ENCODE measurements around the gene DPP3.

DPP3 gene

GRCh38 chr11:66443602-66444001, 36.6 kb upstream of the DPP3 start:
- TF ChIP-seq CTCF (IDR thresholded peaks at IDR 0.05; ENCODE audit: low read depth, low read length) = no peak
- DNase-seq (ENCODE audit: extremely low read depth, low read depth) = peak; percentile 39

DNA sequence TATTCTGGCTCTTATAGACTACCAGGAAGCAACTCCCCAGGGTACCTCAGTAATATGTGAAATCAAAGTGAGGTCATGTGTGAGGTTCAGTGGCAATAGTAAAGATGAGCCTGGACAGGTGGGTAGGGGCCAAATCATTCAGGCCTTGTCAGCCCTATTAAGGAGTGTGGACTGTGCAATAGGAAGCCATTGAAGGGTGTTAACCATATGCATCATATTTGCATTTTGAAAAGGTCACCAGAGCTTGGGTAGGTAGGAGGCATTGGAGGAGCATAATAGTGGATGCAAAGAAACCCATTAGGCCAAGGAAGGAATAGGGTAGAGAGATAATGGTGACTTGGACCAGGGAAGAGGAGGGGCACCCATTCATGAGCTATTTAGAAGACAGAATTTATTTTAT, 33.2 kb upstream of the DPP3 start:
- TF ChIP-seq CTCF (IDR thresholded peaks at IDR 0.05; ENCODE audit: low read depth, low read length) = no peak
- DNase-seq (ENCODE audit: extremely low read depth, low read depth) = no peak

DNA sequence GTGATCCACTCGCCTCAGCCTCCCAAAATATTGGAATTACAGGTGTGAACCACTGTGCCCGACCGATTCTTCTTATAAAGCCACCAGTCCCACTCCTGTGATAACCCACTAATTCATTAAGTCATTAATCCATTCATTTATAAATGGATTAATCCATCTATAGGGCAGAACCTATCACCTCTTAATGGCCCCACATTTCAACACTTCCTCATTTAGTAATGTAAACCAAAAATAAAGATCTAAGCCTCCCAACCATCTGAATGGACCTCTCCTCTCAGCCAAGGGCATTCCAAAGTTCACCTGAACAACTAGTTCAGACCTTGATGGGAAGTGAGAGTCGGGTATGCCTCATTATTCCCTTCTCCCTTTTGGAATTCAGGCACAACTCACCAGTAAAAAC, 31.7 kb upstream of the DPP3 start:
- DNase-seq (ENCODE audit: extremely low read depth, low read depth) = no peak
- TF ChIP-seq CTCF (IDR thresholded peaks at IDR 0.05; ENCODE audit: low read depth, low read length) = no peak

DNA sequence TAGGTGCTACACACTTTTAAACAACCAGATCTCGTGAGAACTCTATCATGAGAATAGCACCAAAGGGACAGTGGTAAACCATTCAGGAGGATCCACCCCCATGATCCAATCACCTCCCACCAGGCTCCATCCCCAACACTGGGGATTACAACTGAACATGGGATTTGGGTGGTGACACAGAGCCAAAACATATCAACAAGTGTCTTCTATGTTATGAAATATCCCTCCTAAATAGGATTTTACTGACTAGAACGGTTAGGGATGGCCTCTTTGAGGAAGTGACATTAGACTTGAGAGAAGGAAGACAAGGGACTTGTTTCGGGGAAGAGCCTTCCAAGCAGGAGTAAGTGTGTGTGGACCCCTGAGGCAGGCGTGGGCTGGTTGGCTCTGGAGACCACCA, 29.7 kb upstream of the DPP3 start:
- TF ChIP-seq CTCF (IDR thresholded peaks at IDR 0.05; ENCODE audit: low read depth, low read length) = no peak
- no peak for DNase-seq (ENCODE audit: extremely low read depth, low read depth)

DNA sequence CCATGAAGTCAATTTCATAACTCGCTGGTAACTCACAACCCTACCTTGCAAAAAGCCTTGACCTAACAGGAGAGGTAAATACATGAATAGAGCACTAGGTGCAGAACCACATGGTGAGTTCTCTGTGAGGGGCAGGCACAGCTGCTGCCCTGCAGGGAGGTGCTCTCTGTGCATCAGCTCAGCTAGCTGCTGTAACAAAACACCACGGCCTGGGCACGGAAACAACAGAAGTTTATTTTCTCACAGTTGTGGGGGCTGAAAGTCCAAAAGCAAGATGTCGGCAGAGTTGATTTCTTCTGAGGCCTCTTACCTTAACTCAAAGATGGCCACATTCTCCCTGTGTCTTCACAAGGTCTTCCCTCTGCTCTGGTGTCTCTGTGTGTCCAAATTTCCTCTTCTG, 28.6 kb upstream of the DPP3 start:
- no peak for DNase-seq (ENCODE audit: extremely low read depth, low read depth)
- TF ChIP-seq CTCF (IDR thresholded peaks at IDR 0.05; ENCODE audit: low read depth, low read length) = no peak

DNA sequence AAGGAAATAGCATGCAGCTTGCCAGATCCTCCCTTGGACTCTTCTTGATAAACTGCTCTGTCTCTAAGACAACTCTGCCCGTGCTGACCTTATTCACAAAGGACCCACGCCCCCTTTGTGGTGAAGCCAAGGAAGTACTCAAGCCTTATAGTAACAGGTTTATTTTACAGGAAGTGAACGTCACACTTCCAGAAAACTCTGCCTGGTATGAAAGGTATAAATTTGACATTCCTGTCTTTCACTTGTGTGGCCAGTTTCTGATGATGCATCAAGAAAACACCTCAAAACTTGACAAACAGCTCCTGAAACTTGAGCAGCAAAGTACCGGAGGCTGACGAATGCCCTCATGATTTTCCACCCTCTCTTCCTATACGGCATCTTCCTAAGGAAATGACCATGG, 26.0 kb upstream of the DPP3 start:
- no peak for DNase-seq (ENCODE audit: extremely low read depth, low read depth)
- no peak for TF ChIP-seq CTCF (IDR thresholded peaks at IDR 0.05; ENCODE audit: low read depth, low read length)

DNA sequence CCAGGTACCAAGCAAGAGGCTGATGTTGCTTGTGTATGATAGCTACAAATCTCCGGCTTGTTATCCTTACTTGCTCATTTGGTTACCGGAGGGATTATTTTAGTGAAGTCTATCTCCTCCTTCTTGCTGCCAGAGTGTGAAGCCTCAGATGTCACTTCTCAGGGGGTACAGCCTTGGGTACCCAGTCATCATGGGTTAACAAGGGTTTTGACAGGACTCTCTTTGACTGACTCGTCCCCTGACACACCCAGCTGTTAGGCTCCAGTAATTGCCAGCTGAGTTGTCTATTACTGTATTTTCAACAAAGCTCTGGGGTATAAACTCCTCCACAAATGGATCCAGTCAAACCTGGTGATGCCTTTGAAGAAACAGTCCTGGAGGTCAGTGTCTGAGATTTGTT, 25.4 kb upstream of the DPP3 start:
- TF ChIP-seq CTCF (IDR thresholded peaks at IDR 0.05; ENCODE audit: low read depth, low read length) = no peak
- DNase-seq (ENCODE audit: extremely low read depth, low read depth) = no peak

All from AG09319 (cell line).